Keratinocyte (primary cell): ENCODE results near the gene MBTPS1.

Source experiments
- EZH2 ChIP-seq: IDR thresholded peaks from one replicate; pipeline ENCODE4 v1.6.1; 2012; ENCODE audit warnings: inconsistent platforms, mild to moderate bottlenecking, low read length, moderate library complexity
- TF ChIP-seq, protein P1 (sequence below), 3 experiments: IDR thresholded peaks in 1 of 3; conservative IDR thresholded peaks in 1 of 3; optimal IDR thresholded peaks in 1 of 3; 2 replicates in 2 of 3; 3 replicates in 1 of 3; pipeline versions ENCODE3 to v1.5.1; 2011; ENCODE audit warnings: low read length in 3 of 3, mild to moderate bottlenecking in 3 of 3, moderate library complexity in 2 of 3, control low read depth in 1 of 3, inconsistent platforms in 1 of 3; ENCODE audit not compliant: insufficient read depth in 2 of 3; ENCODE audit errors: extremely low read depth in 1 of 3

- TF ChIP-seq EZH2: no peak
- TF ChIP-seq, protein P1, sequence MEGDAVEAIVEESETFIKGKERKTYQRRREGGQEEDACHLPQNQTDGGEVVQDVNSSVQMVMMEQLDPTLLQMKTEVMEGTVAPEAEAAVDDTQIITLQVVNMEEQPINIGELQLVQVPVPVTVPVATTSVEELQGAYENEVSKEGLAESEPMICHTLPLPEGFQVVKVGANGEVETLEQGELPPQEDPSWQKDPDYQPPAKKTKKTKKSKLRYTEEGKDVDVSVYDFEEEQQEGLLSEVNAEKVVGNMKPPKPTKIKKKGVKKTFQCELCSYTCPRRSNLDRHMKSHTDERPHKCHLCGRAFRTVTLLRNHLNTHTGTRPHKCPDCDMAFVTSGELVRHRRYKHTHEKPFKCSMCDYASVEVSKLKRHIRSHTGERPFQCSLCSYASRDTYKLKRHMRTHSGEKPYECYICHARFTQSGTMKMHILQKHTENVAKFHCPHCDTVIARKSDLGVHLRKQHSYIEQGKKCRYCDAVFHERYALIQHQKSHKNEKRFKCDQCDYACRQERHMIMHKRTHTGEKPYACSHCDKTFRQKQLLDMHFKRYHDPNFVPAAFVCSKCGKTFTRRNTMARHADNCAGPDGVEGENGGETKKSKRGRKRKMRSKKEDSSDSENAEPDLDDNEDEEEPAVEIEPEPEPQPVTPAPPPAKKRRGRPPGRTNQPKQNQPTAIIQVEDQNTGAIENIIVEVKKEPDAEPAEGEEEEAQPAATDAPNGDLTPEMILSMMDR (optimal IDR thresholded peaks at IDR 0.05 in 1 of 3, IDR thresholded peaks at IDR 0.05 in 1 of 3, conservative IDR thresholded peaks at IDR 0.05 in 1 of 3; ENCODE audit: extremely low read depth in 1 of 3, insufficient read depth in 2 of 3, low read length in 3 of 3): peak; percentile 91 to 98 (median 94)
These were observed 32.0 kb downstream of the MBTPS1 start for GRCh38 chr16:84084570-84085270.
